Posterior vena cava (tissue), 2 donors: ENCODE results near the gene CHMP4B. TPM values are rescaled to one million over a fixed set of nuclear protein-coding genes. Genes with fewer than 3 reads are reported as not detected.

ENCODE experiments used
- DNase-seq: peaks from one replicate; pipeline ENCODE4 v3.0.0-alpha.2; 2020; ENCODE audit warnings: low spot score
- intact Hi-C, 2 donors: fragments of 100-400 bp; cut with DNase I; formaldehyde crosslinking; loops; one replicate each; pipeline versions ENCODE4 v1.14.1 to v1.14.2; 2022 to 2023
- total RNA-seq, 2 donors: library from RNA; stranded (reverse); fragmentation: NEBNext Ultra II Directional; extraction: Animal tissue kit (Norgen Biotek cat#: 25700); gene quantifications; one replicate each; pipeline ENCODE4 v1.2.1, GENCODE V29; 2021
- donor health status: DM: yes; HTN: yes; CAD: no.
- donor health status: DM: yes; HTN: yes; CAD: no.

Gene CHMP4B
- total RNA-seq, 2 donors from 2014 or later: 79.2 to 104 TPM

GRCh38 chr20:33814238-33814712 lies 3.1 kb downstream of the CHMP4B start:
- no peak for DNase-seq
- intact Hi-C loops: no loop called here

DNA sequence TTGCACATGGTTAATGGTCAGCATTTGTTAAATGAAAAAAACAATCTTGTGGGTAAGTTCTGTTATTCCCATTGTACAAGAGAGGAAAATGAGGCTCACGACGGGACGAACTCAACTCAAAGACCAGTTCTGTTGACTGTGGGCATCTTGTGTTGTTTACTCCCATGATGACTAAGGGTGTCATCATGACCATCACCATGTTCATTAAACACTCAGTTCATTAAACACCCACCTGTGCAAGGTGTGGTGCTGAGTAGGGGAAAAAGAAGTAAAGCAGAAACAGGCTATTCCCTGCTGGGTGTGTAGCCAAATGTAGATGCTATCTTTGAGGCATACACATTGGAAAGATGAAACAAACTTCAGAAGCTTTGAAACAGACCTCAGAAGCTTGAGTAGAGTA lies 4.5 kb downstream of the CHMP4B start:
- intact Hi-C loops: no loop called here
- no peak for DNase-seq

- DNase-seq: no peak
- intact Hi-C loops: no loop called here
Observed at GRCh38 chr20:33816191-33816590, 5.0 kb downstream of the CHMP4B start.

- no peak for DNase-seq
- intact Hi-C loops: no loop called here
Observed at GRCh38 chr20:33817411-33817810, 6.3 kb downstream of the CHMP4B start.

DNA sequence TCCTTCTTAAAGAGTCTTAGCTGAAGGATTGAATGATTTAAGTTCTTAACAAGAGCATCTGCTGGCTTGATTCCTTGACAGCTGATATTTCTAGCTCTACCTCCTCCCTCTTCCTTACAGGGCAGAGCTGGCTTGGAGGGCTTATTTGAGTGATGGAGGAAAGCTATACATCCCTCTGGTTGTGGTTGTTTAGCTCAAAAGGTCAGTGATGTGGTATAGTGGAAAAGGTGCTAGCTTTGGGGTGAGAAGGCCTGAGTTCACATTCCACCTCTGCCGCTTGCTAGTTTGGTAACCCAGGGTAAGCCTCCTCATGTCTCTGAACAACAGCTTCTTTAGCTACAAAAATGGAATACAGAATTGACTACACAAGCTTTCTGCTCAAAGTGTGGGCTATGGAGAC lies 8.3 kb downstream of the CHMP4B start:
- intact Hi-C loops: no loop called here
- no peak for DNase-seq

DNA sequence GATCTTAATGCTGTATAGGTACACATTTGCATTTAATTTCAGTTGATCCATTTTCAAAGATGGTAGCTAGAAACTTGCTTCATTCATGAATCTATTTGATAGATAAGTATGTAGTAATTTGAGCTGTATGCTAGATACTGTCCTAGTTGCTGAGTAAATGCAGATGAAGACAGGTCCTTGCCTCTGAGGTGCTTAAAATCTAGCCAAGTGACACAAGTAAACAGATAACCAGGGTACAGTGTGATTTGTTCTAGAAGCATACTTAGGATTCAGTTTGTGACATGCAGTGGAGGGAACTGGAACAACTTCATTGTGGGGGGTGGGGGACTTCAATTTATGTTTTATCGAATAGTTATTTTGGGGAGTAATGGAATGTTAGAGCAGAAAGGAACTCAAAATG lies 9.2 kb downstream of the CHMP4B start:
- DNase-seq: no peak
- intact Hi-C loops: no loop called here

DNA sequence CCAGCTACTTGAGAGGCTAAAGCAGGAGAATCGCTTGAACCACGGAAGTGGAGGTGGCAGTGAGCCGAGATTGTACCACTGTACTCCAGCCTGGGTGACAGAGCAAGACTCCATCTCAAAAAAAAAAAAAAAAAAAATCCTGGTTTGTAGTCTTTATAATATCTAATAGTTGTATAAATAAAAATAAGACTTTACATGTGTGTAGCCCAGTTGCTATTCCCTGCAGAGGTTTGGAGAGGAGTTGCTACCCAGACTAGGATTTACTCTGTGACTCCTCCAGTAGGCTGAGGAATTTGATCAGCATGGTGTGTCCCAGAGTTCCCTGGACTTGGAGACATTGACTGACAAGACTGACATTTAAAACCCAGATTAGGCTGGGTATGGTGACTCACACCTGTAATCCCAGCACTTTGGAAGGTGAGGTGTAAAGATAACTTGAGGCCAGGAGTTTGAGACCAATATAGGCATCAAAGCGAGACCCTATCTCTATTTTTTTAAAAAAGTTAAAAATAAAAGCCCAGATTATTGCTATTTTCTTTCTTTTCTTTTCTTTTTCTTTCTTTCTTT lies 10.2 kb downstream of the CHMP4B start:
- intact Hi-C loops: no loop called here
- DNase-seq: no peak

GRCh38 chr20:33822423-33822822 lies 11.3 kb downstream of the CHMP4B start:
- no peak for DNase-seq
- intact Hi-C loops: no loop called here

GRCh38 chr20:33822991-33823390 lies 11.8 kb downstream of the CHMP4B start:
- intact Hi-C loops: no loop called here
- DNase-seq: no peak

- DNase-seq: no peak
- intact Hi-C loops: no loop called here
Observed at GRCh38 chr20:33824852-33825251, 13.7 kb downstream of the CHMP4B start.

GRCh38 chr20:33825340-33826269 lies 14.5 kb downstream of the CHMP4B start:
- intact Hi-C loops: no loop called here

GRCh38 chr20:33826270-33826897 lies 15.2 kb downstream of the CHMP4B start:
- intact Hi-C loops: no loop called here
- no peak for DNase-seq

More at GRCh38 chr20:33825340-33826269, 14.5 kb downstream of the CHMP4B start:
- no peak for DNase-seq

- intact Hi-C loops: no loop called here
- no peak for DNase-seq
Observed at GRCh38 chr20:33827109-33827508, 16.0 kb downstream of the CHMP4B start.

GRCh38 chr20:33827634-33828325 lies 16.6 kb downstream of the CHMP4B start:
- intact Hi-C loops: no loop called here
- DNase-seq: no peak

DNA sequence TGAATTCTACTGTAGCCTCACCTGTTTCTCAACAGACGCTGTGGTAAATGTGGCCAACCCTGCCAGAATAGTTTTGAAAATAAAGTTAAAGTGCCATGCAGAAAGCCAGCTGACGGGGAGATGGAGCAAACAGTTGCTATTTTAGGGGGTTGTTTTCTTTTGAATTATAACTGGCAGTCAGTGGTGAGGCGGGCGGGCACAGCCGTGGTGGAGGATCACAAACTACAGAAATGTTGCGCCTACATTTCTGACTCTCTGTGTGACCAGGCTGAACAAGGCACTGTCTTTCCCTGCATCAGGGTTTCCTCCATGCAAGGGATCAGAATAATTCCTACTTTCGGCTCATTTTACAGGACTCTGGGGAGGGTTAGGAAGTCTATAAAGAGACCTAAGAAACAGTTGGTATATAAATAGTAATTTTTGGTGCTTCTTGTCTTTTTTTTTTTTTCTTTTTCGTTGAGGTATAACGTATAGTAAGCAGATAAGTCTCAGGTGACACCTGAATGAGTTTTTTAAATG lies 17.2 kb downstream of the CHMP4B start:
- intact Hi-C loops: no loop called here
- no peak for DNase-seq

DNA sequence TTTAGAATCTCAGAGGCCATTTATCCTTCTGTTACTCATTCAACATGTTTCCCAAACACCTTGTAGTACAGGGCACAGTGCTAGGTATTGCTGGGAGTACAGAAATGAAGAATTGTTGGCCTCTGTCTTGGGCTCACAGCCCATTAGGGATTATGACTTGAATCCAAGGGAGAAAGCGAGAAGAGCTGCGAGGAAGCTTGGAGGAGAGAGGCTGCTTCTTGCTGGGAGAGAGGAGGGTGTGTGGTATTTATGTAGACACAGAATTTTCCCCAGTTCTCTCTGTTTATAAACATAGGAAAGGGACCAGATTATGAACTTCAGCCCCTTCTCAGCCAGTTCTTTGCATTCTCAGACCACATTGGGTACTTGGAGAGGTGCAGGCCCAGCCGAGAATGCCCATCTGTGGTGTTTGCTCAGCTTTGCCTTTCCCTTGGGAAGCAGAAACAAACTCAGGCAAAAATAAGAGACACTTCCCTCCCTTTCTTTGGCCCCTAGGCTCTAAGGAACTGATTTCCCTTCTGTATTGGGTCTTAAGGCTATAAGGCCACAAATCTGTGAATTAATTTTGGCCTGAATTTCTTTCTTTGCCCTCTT lies 17.9 kb downstream of the CHMP4B start:
- intact Hi-C loops: no loop called here
- DNase-seq: no peak

DNA sequence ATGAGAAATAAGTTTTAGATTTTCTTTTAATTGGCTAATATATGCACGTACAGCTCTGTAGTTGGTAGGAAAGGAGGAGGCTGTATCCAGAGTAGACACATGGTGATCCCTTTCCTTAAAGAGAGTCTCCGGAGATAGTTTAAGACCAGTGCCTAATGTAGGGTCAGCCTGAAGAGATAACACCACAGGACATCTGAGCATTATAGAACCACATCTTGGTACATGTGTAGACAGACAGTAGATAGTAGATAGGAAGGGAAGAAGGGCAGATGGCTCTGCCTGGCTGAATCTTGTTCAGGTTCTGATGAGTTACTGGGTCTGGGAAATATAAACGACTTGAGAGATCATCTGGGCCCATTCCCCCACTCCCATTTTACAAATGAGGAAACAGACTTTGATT lies 18.5 kb downstream of the CHMP4B start:
- no peak for DNase-seq

GRCh38 chr20:33830371-33830770 lies 19.2 kb downstream of the CHMP4B start:
- DNase-seq: no peak

More for the DNA sequence above, 18.5 kb downstream of the CHMP4B start:
- intact Hi-C loops: no loop called here

More at GRCh38 chr20:33830371-33830770, 19.2 kb downstream of the CHMP4B start:
- intact Hi-C loops: no loop called here
